Measurements from ENCODE around the gene STAB2. TPM values are rescaled to one million over a fixed set of nuclear protein-coding genes. Genes with fewer than 3 reads are reported as not detected.
A peak's percentile ranks its signal among the peaks of the same experiment; 100 is the strongest.

Gene STAB2
- polyA plus RNA-seq, 3 donors, result 0.30 to 0.90 (median 0.55) TPM

DNA sequence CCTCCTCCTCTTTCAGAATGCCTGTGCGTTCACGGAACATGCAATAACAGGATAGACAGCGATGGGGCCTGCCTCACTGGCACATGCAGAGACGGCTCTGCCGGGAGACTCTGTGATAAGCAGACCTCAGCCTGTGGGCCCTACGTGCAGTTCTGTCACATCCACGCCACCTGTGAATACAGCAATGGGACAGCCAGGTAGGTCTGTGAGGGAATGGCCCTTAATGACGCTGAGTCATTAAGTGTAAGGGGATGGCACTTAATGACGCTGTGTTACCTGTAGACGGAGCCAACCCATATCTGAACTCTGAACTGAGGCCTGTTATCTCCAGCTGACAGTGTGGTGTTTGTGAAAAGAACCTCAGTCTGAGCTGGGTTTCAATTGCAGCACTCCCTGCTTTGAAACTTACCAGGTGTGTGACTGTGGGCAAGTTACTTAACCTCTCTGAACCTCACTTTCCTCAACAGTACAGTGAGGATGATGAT lies 86.9 kb downstream of the STAB2 start:
- H3K27ac ChIP-seq (ENCODE audit: low read depth, low read length), result no peak overlapping the region
- WGBS, 3 donors, result 92 to 93% (median 93%) methylated on average over 10 of the region's 10 CpGs

- 31 to 65% (median 60%) methylated on average over 3 of the region's 3 CpGs for WGBS, 3 donors
- no peak overlapping the region for H3K27ac ChIP-seq (ENCODE audit: low read depth, low read length)
Observed at GRCh38 chr12:103676893-103677292, 89.8 kb downstream of the STAB2 start.

DNA sequence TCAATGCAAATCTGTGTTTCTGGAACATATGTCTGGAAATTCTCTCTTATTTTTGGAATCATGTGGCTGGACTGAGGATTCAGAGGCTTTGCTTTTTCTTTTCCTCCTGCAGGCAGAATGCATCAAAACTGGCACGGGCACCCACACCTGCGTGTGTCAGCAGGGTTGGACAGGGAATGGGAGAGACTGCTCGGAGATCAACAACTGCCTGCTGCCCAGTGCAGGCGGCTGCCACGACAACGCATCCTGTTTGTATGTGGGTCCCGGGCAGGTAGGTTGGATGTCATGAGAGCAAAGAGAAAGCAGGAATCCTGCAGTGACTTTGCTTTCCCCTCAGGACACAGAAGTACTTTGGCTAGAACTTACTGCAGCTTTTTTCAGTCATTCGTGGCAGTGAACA lies 90.3 kb downstream of the STAB2 start:
- WGBS, 3 donors, result 36 to 75% (median 67%) methylated on average over 8 of the region's 8 CpGs
- H3K27ac ChIP-seq (ENCODE audit: low read depth, low read length), result no peak overlapping the region

- H3K27ac ChIP-seq (ENCODE audit: low read depth, low read length), result no peak overlapping the region
- 34 to 88% (median 84%) methylated on average over 2 of the region's 2 CpGs for WGBS, 3 donors
Observed at GRCh38 chr12:103677905-103678304, 90.8 kb downstream of the STAB2 start.

- 66 to 78% (median 73%) methylated on average over 7 of the region's 7 CpGs for WGBS, 3 donors
- H3K27ac ChIP-seq (ENCODE audit: low read depth, low read length), result no peak overlapping the region
Observed at GRCh38 chr12:103679421-103680170, 92.5 kb downstream of the STAB2 start.

- no peak overlapping the region for H3K27ac ChIP-seq (ENCODE audit: low read depth, low read length)
- WGBS, 3 donors, result 51 to 70% (median 59%) methylated on average over 7 of the region's 7 CpGs
Observed at GRCh38 chr12:103680591-103681141, 93.6 kb downstream of the STAB2 start.

DNA sequence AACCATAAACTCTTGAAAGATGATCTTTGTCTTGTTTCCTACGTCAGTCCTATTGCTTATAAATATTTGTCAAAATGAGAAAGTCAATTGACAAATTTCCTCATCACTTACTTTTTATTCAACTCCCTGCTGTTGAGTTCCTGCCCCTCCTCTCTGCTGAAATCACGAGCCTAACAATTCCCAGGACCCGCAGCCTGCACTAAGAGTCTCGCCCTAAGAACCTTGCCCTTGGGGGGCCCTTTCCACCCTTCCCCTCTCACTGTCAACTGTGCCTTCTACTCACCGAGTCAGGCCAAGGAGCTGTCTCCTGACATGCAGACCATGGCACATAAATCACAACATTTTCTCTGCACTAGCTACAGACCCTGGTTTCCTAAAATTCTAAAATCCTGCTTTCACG lies 99.0 kb downstream of the STAB2 start:
- WGBS, 3 donors, result 71 to 83% (median 79%) methylated on average over 6 of the region's 6 CpGs
- no peak overlapping the region for H3K27ac ChIP-seq (ENCODE audit: low read depth, low read length)

DNA sequence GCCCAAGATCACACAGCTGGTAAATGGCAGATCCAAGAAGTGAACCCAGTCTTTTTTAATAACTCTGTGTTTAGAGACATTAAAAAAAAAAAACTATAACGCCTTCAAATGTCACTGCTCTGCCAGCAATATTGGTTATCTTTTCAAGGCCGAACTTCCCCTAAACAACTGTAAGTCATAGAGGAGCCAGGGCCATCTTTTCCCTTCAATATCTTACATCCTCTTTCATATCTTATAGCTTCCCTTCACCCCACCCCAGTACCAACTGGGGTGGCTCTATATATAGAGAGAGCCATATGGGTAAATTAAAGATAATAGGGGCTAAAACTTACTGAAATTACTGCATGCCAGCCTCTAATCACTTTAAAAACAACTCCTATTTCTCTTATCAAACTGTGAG lies 100.2 kb downstream of the STAB2 start:
- H3K27ac ChIP-seq (ENCODE audit: low read depth, low read length), result no peak overlapping the region
- 49 to 88% (median 63%) methylated on average over 2 of the region's 2 CpGs for WGBS, 3 donors

GRCh38 chr12:103688376-103689063 lies 101.4 kb downstream of the STAB2 start:
- H3K27ac ChIP-seq (ENCODE audit: low read depth, low read length), result no peak overlapping the region
- WGBS, 3 donors, result 75 to 80% (median 78%) methylated on average over 6 of the region's 6 CpGs

GRCh38 chr12:103690426-103690825 lies 103.4 kb downstream of the STAB2 start:
- no peak overlapping the region for H3K27ac ChIP-seq (ENCODE audit: low read depth, low read length)
- 69 to 88% (median 73%) methylated on average over 2 of the region's 2 CpGs for WGBS, 3 donors

- H3K27ac ChIP-seq (ENCODE audit: low read depth, low read length), result no peak overlapping the region
Observed at GRCh38 chr12:103691063-103691462, 104.0 kb downstream of the STAB2 start.

GRCh38 chr12:103696101-103696500 lies 109.0 kb downstream of the STAB2 start:
- H3K27ac ChIP-seq (ENCODE audit: low read depth, low read length), result no peak overlapping the region
- WGBS, 3 donors, result 80 to 91% (median 87%) methylated on average over 5 of the region's 5 CpGs

More at GRCh38 chr12:103691063-103691462, 104.0 kb downstream of the STAB2 start:
- 57 to 82% (median 65%) methylated on average over 3 of the region's 3 CpGs for WGBS, 3 donors

GRCh38 chr12:103697971-103698751 lies 111.1 kb downstream of the STAB2 start:
- 63 to 73% (median 73%) methylated on average over 9 of the region's 9 CpGs for WGBS, 3 donors

GRCh38 chr12:103698752-103699560 lies 111.9 kb downstream of the STAB2 start:
- no peak overlapping the region for H3K27ac ChIP-seq (ENCODE audit: low read depth, low read length)
- 45 to 81% (median 53%) methylated on average over 9 of the region's 9 CpGs for WGBS, 3 donors

More at GRCh38 chr12:103697971-103698751, 111.1 kb downstream of the STAB2 start:
- peak overlapping the region; percentile 12 for H3K27ac ChIP-seq (ENCODE audit: low read depth, low read length)

DNA sequence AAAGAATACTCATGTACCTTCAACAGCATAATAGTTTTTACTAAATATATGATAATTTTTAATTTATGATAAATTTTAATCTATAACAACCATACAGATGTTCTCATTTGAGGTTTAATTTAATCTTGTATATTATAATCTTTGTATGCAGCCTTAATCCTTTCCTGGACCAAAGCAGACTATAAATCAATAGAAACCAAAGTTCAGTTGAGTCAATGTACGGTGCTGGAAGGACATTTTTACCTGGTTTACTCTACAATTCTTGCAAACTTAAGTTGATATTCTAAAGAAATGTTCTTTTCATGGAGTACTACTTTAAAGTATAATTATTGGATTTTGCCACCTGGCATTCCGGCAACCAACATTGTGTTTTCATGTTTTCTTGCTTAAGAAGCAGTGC lies 118.0 kb downstream of the STAB2 start:
- WGBS, 3 donors, result 37 to 79% (median 75%) methylated on average over 2 of the region's 2 CpGs
- no peak overlapping the region for H3K27ac ChIP-seq (ENCODE audit: low read depth, low read length)

DNA sequence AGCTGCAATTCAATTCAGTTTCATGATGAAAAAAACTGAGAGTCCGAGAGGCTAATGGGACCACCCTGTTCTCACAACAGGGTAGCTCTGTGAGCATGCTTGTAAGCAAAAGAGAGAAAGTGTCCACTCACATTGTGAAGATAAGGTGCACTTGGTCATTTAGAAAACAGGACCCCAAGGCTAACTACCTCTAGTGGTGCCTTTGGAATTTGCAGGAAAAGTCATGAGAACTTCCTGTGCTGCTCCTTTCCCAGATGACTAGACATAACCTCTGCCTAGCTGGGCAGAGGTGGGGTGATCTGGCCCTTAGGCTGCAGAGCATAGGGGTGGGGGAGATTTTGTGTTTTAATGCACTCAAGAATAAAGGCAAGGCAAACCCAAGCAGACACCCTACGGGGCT lies 118.9 kb downstream of the STAB2 start:
- whole genome bisulfite sequencing, 3 donors, result 82 to 95% (median 92%) methylated on average over 2 of the region's 2 CpGs
- H3K27ac ChIP-seq (ENCODE audit: low read depth, low read length), result no peak overlapping the region

DNA sequence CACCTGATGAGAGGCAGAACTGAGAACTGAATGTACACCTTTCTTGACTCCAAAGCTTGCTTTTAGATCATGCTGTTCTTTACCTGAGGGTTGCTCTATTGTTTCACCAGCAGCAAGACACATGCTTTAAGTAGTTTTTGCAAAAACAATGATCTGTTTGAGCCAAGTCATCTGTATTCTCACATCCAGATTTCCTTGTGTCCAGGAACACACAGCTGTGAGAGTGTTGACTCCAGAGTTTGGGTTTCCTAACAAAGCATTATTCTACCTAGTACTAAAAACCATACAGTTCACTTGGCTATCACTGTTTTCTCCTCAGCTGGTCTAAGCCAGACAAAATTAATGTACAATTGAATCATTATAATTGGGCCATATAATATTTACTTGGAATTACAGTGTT lies 120.4 kb downstream of the STAB2 start:
- no peak overlapping the region for H3K27ac ChIP-seq (ENCODE audit: low read depth, low read length)

GRCh38 chr12:103710544-103710943 lies 123.5 kb downstream of the STAB2 start:
- WGBS, 3 donors, result 91 to 100% (median 94%) methylated on average over 1 of the region's 1 CpG
- no peak overlapping the region for H3K27ac ChIP-seq (ENCODE audit: low read depth, low read length)

Data from adipose tissue (tissue), 3 donors.